Measurements from ENCODE around the gene RNF115. TPM values are rescaled to one million over a fixed set of nuclear protein-coding genes. Genes with fewer than 3 reads are reported as not detected.
A peak's percentile ranks its signal among the peaks of the same experiment; 100 is the strongest.
"Not testable (repeated sequence)": the region's sequence is repeated elsewhere in the genome, so short reads cannot be mapped to it uniquely, and the experiment has no call there.

Gene RNF115
- total and polyA plus RNA-seq, 7 donors, result 3.2 to 81.6 (median 45.9) TPM

- Histone ChIP-seq H3K4me3 (no peak overlapping the region), H3K4me1 (peaks cover 13% of the 10 kb centered on the region), H3K36me3 (ENCODE audit: insufficient read depth in 1 of 2, low read depth in 1 of 2) (peaks cover 0 to 68% of the 10 kb centered on the region in 2 donors), H3K9me3 (no peaks in the 10 kb centered on the region), H3K27ac (no peak overlapping the region), H3K27me3 (ENCODE audit: insufficient read depth in 3 of 3, low read length in 2 of 3) (no peaks in the 10 kb centered on the region)
- intact Hi-C loops (cut with DNase I), result no loop called here
- no peak for DNase-seq
- 86 to 100% (median 90%) methylated on average over 1 of the region's 1 CpG for WGBS, 3 donors
- TF ChIP-seq, protein P1, sequence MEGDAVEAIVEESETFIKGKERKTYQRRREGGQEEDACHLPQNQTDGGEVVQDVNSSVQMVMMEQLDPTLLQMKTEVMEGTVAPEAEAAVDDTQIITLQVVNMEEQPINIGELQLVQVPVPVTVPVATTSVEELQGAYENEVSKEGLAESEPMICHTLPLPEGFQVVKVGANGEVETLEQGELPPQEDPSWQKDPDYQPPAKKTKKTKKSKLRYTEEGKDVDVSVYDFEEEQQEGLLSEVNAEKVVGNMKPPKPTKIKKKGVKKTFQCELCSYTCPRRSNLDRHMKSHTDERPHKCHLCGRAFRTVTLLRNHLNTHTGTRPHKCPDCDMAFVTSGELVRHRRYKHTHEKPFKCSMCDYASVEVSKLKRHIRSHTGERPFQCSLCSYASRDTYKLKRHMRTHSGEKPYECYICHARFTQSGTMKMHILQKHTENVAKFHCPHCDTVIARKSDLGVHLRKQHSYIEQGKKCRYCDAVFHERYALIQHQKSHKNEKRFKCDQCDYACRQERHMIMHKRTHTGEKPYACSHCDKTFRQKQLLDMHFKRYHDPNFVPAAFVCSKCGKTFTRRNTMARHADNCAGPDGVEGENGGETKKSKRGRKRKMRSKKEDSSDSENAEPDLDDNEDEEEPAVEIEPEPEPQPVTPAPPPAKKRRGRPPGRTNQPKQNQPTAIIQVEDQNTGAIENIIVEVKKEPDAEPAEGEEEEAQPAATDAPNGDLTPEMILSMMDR (IDR thresholded peaks at IDR 0.05), result no peak
- ATAC-seq, result peak in 3 of 4 donors; percentile 24 to 42 (median 36)
These were observed 52.8 kb downstream of the RNF115 start for GRCh38 chr1:145771056-145771455.

DNA sequence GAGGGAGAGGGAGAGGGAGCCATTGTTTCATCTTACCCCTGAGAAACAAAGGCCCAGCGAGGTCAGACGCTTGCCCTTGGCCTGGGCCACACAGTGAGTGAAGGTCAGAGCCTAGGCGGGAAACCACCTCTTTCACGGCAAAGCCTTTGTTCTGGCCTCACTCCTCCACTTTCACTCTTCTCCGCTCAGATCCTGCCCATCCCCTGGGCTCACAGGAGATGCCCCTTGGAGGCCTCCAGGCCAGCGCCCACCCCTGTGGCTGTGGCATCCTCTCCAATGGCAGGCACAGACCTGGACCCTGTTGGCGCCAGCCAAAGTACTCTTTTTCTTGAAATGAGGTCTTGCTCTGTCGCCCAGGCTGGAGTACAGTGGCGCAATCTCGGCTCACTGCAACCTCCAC is 55.9 kb downstream of the RNF115 start:
- H3K4me1 ChIP-seq, result peaks cover 13% of the 10 kb centered on the region
- 97 to 99% (median 97%) methylated on average over 8 to 10 of the region's 10 CpGs for WGBS, 3 donors
- DNase-seq; H3K27ac ChIP-seq; H3K9me3 ChIP-seq; H3K27me3 ChIP-seq (ENCODE audit: insufficient read depth in 3 of 3, low read length in 2 of 3); H3K4me3 ChIP-seq; intact Hi-C loops (cut with DNase I): not testable (repeated sequence)
- H3K36me3 ChIP-seq (ENCODE audit: insufficient read depth in 1 of 2, low read depth in 1 of 2), result peaks cover 0 to 64% of the 10 kb centered on the region in 2 donors
- peak in 1 of 4 donors; percentile 31 for ATAC-seq

DNA sequence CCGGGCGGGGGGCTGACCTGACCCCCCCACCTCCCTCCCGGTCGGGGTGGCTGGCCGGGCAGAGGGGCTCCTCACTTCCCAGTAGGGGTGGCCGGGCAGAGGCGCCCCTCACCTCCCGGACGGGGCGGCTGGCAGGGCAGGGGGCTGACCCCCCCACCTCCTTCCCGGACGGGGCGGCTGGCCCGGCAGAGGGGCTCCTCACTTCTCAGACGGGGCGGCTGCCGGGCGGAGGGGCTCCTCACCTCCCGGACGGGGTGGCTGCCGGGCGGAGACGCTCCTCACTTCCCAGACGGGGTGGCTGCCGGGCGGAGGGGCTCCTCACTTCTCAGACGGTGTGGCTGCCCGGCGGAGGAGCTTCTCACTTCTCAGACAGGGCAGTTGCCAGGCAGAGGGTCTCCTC is 57.0 kb downstream of the RNF115 start:
- H3K27ac ChIP-seq; DNase-seq; H3K4me3 ChIP-seq; intact Hi-C loops (cut with DNase I); ATAC-seq; H3K27me3 ChIP-seq (ENCODE audit: insufficient read depth in 3 of 3, low read length in 2 of 3); H3K9me3 ChIP-seq: not testable (repeated sequence)
- peaks cover 13% of the 10 kb centered on the region for H3K4me1 ChIP-seq
- 93 to 100% (median 96%) methylated on average over 18 to 29 of the region's 29 CpGs for WGBS, 3 donors
- peaks cover 0 to 56% of the 10 kb centered on the region in 2 donors for H3K36me3 ChIP-seq (ENCODE audit: insufficient read depth in 1 of 2, low read depth in 1 of 2)

DNA sequence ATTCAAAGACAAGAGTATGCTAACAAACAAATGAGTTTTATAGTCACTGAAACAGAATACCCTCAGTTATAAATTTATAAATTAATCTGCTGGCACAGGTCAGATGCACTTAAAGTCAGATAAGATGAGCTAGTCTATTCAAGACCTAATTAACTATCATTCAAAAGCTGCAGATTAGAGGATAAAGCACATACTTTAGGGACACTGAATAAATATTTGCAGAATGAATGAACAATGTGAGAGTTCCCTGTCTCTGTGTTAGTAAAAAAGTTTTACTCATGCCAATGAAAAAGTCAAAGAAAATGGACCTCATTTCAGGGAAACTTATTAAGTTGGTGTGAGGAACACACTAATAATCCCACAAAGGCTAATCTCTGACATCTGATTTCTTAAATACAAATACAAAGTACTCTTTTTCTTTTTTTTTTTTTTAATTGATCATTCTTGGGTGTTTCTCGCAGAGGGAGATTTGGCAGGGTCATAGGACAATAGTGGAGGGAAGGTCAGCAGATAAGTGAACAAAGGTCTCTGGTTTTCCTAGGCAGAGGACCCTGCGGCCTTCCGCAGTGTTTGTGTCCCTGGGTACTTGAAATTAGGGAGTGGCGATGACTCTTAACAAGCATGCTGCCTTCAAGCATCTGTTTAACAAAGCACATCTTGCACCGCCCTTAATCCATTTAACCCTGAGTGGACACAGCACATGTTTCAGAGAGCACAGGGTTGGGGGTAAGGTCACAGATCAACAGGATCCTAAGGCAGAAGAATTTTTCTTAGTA is 58.1 kb downstream of the RNF115 start:
- intact Hi-C loops (cut with DNase I); ATAC-seq; H3K4me1 ChIP-seq; H3K9me3 ChIP-seq; H3K27me3 ChIP-seq (ENCODE audit: insufficient read depth in 3 of 3, low read length in 2 of 3); H3K4me3 ChIP-seq; DNase-seq; H3K27ac ChIP-seq: not testable (repeated sequence)
- H3K36me3 ChIP-seq (ENCODE audit: insufficient read depth in 1 of 2, low read depth in 1 of 2), result peaks cover 0 to 56% of the 10 kb centered on the region in 2 donors
- 85 to 96% (median 88%) methylated on average over 4 to 5 of the region's 5 CpGs for WGBS, 3 donors

- intact Hi-C loops (cut with DNase I); H3K27ac ChIP-seq; ATAC-seq; DNase-seq; H3K4me1 ChIP-seq; H3K27me3 ChIP-seq (ENCODE audit: insufficient read depth in 3 of 3, low read length in 2 of 3); H3K9me3 ChIP-seq; H3K4me3 ChIP-seq: not testable (repeated sequence)
- peaks cover 0 to 56% of the 10 kb centered on the region in 2 donors for H3K36me3 ChIP-seq (ENCODE audit: insufficient read depth in 1 of 2, low read depth in 1 of 2)
- 81 to 100% (median 88%) methylated on average over 1 to 2 of the region's 3 CpGs for WGBS, 3 donors
These were observed 58.8 kb downstream of the RNF115 start for GRCh38 chr1:145765127-145765526.

DNA sequence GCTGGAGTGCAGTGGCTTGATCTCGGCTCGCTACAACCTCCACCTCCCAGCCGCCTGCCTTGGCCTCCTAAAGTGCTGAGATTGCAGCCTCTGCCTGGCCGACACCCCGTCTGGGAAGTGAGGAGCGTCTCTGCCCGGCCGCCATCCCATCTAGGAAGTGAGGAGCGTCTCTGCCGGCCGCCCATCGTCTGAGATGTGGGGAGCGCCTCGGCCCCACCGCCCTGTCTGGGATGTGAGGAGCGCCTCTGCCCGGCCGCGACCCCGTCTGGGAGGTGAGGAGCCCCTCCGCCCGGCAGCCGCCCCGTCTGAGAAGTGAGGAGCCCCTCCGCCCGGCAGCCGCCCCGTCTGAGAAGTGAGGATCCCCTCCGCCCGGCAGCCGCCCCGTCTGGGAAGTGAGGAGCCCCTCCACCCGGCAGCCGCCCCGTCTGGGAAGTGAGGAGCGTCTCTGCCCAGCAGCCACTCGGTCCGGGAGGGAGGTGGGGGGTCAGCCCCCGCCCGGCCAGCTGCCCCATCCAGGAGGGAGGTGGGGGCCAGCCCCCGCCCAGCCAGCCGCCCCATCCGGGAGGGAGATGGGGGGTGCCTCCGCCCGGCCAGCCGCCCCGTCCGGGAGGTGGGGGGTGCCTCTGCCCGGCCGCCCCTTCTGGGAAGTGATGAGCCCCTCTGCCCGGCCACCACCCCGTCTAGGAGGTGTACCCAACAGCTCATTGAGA is 59.5 kb downstream of the RNF115 start:
- H3K27me3 ChIP-seq (ENCODE audit: insufficient read depth in 3 of 3, low read length in 2 of 3); H3K4me3 ChIP-seq; DNase-seq; H3K9me3 ChIP-seq; intact Hi-C loops (cut with DNase I); H3K27ac ChIP-seq; H3K4me1 ChIP-seq; ATAC-seq: not testable (repeated sequence)
- WGBS, 3 donors, result 95 to 96% (median 95%) methylated on average over 37 to 52 of the region's 52 CpGs
- H3K36me3 ChIP-seq (ENCODE audit: insufficient read depth in 1 of 2, low read depth in 1 of 2), result peaks cover 0 to 53% of the 10 kb centered on the region in 2 donors

- H3K4me3 ChIP-seq; intact Hi-C loops (cut with DNase I); H3K27me3 ChIP-seq (ENCODE audit: insufficient read depth in 3 of 3, low read length in 2 of 3); H3K9me3 ChIP-seq; DNase-seq; H3K27ac ChIP-seq; ATAC-seq; H3K4me1 ChIP-seq: not testable (repeated sequence)
- 94 to 100% (median 99%) methylated on average over 2 of the region's 2 CpGs for WGBS, 3 donors
- peaks cover 0 to 60% of the 10 kb centered on the region in 2 donors for H3K36me3 ChIP-seq (ENCODE audit: insufficient read depth in 1 of 2, low read depth in 1 of 2)
These were observed 61.9 kb downstream of the RNF115 start for GRCh38 chr1:145762001-145762400.

DNA sequence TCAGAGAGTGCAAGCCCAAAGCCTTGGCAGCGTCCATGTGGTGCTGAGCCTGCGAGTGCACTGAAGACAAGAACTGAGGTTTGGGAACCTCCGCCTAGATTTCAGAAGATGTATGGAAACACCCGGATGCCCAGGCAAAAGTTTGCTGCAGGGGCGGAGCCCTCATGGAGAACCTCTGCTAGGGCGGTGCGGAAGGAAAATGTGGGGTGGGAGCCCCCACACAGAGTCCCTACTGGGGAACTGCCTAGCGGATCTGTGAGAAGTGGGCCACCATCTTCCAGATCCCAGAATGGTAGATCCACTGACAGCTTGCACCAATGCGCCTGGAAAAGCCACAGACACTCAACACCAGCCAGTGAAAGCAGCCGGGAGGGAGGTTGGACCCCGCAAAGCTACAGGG is 62.4 kb downstream of the RNF115 start:
- ATAC-seq; H3K27me3 ChIP-seq (ENCODE audit: insufficient read depth in 3 of 3, low read length in 2 of 3); intact Hi-C loops (cut with DNase I); H3K4me3 ChIP-seq; H3K9me3 ChIP-seq; H3K27ac ChIP-seq; DNase-seq; H3K4me1 ChIP-seq: not testable (repeated sequence)
- 98 to 99% (median 98%) methylated on average over 11 of the region's 11 CpGs for WGBS, 3 donors
- peaks cover 0 to 64% of the 10 kb centered on the region in 2 donors for H3K36me3 ChIP-seq (ENCODE audit: insufficient read depth in 1 of 2, low read depth in 1 of 2)

- H3K4me1 ChIP-seq; intact Hi-C loops (cut with DNase I); H3K9me3 ChIP-seq; ATAC-seq; H3K27ac ChIP-seq; H3K4me3 ChIP-seq; H3K27me3 ChIP-seq (ENCODE audit: insufficient read depth in 3 of 3, low read length in 2 of 3); DNase-seq: not testable (repeated sequence)
- 97 to 98% (median 98%) methylated on average over 4 of the region's 4 CpGs for WGBS, 3 donors
- H3K36me3 ChIP-seq (ENCODE audit: insufficient read depth in 1 of 2, low read depth in 1 of 2), result peaks cover 0 to 68% of the 10 kb centered on the region in 2 donors
These were observed 63.4 kb downstream of the RNF115 start for GRCh38 chr1:145760395-145760949.
